A549 treated with dexamethasone at 1 μM for 4 hours (cell line): Measurements from ENCODE around the gene FNBP1L. TPM values are rescaled to one million over a fixed set of nuclear protein-coding genes. Genes with fewer than 3 reads are reported as not detected.

Source experiments
- total RNA-seq: library from RNA; stranded (reverse); fragments of 200-300 nt; extraction: Qiagen RNA extraction; gene quantifications from 5 replicates; pipeline ENCODE4 v1.2.3, GENCODE V29; 2022

The FNBP1L gene
- total RNA-seq, result 22.2 to 33.7 TPM (median 30.0 TPM) in 5 replicates

GRCh38 chr1:93447481-93448291, at the start of gene FNBP1L:
Gene FNBP1L, plus strand, starts transcription at chr1:93448118. Its CDS starts 164 bp downstream, at chr1:93448282.

Other genes with a start within 250 kb of the FNBP1L start
- 27.5 to 40.4 TPM (median 37.0 TPM) in 5 replicates for gene DR1, start 102.2 kb upstream of the FNBP1L start, total RNA-seq
- 72.6 to 85.3 TPM (median 80.9 TPM) in 5 replicates for gene BCAR3, start 233.7 kb downstream of the FNBP1L start, total RNA-seq